ENCODE results near the gene AIM2.
A peak's percentile ranks its signal among the peaks of the same experiment; 100 is the strongest.
"Not testable (repeated sequence)": the region's sequence is repeated elsewhere in the genome, so short reads cannot be mapped to it uniquely, and the experiment has no call there.

AIM2 gene

GRCh38 chr1:159076438-159077119, at the start of gene AIM2:
Gene AIM2 (minus strand): TSS chr1:159076766. CDS start chr1:159073499, 3,267 bp downstream.
- peak; percentile 27 to 36 for DNase-seq (ENCODE audit: low read depth in 2 of 2)

- DNase-seq (ENCODE audit: low read depth in 2 of 2): no peak
These were observed 47.0 kb upstream of the AIM2 start for GRCh38 chr1:159123587-159123986.

- DNase-seq (ENCODE audit: low read depth in 2 of 2): no peak
These were observed 45.5 kb upstream of the AIM2 start for GRCh38 chr1:159122005-159122621.

GRCh38 chr1:159121526-159121925, 45.0 kb upstream of the AIM2 start:
- no peak for DNase-seq (ENCODE audit: low read depth in 2 of 2)

- DNase-seq (ENCODE audit: low read depth in 2 of 2): no peak
These were observed 43.8 kb upstream of the AIM2 start for GRCh38 chr1:159120317-159120716.

GRCh38 chr1:159113596-159114433, 37.2 kb upstream of the AIM2 start:
- no peak for DNase-seq (ENCODE audit: low read depth in 2 of 2)

GRCh38 chr1:159103021-159103420, 26.5 kb upstream of the AIM2 start:
- DNase-seq (ENCODE audit: low read depth in 2 of 2): not testable (repeated sequence)

- DNase-seq (ENCODE audit: low read depth in 2 of 2): no peak
These were observed 24.0 kb upstream of the AIM2 start for GRCh38 chr1:159100589-159100988.

GRCh38 chr1:159098596-159098995, 22.0 kb upstream of the AIM2 start:
- no peak for DNase-seq (ENCODE audit: low read depth in 2 of 2)

- no peak for DNase-seq (ENCODE audit: low read depth in 2 of 2)
These were observed 15.6 kb upstream of the AIM2 start for GRCh38 chr1:159092036-159092760.

- no peak for DNase-seq (ENCODE audit: low read depth in 2 of 2)
These were observed 15.1 kb upstream of the AIM2 start for GRCh38 chr1:159091607-159092031.

GRCh38 chr1:159091180-159091560, 14.6 kb upstream of the AIM2 start:
- DNase-seq (ENCODE audit: low read depth in 2 of 2): no peak

GRCh38 chr1:159090286-159091179, 14.0 kb upstream of the AIM2 start:
- no peak for DNase-seq (ENCODE audit: low read depth in 2 of 2)

- no peak for DNase-seq (ENCODE audit: low read depth in 2 of 2)
These were observed 12.7 kb upstream of the AIM2 start for GRCh38 chr1:159089184-159089791.

GRCh38 chr1:159088546-159089183, 12.1 kb upstream of the AIM2 start:
- no peak for DNase-seq (ENCODE audit: low read depth in 2 of 2)

- DNase-seq (ENCODE audit: low read depth in 2 of 2): no peak
These were observed 11.5 kb upstream of the AIM2 start for GRCh38 chr1:159088050-159088449.

GRCh38 chr1:159084867-159085266, 8.3 kb upstream of the AIM2 start:
- no peak for DNase-seq (ENCODE audit: low read depth in 2 of 2)

GRCh38 chr1:159084152-159084551, 7.6 kb upstream of the AIM2 start:
- DNase-seq (ENCODE audit: low read depth in 2 of 2): no peak

GRCh38 chr1:159083013-159083412, 6.4 kb upstream of the AIM2 start:
- no peak for DNase-seq (ENCODE audit: low read depth in 2 of 2)

- no peak for DNase-seq (ENCODE audit: low read depth in 2 of 2)
These were observed 5.1 kb upstream of the AIM2 start for GRCh38 chr1:159081626-159082025.

Data from stimulated activated CD8-positive, alpha-beta memory T cell treated with anti-CD3 and anti-CD28 coated beads, Interleukin-15, amount 100 ng/mL, for 4 hours (primary cell).